Measurements from ENCODE around the gene PELI2. TPM values are rescaled to one million over a fixed set of nuclear protein-coding genes. Genes with fewer than 3 reads are reported as not detected.
"Not testable (repeated sequence)": the region's sequence is repeated elsewhere in the genome, so short reads cannot be mapped to it uniquely, and the experiment has no call there.

Gene PELI2
- total and polyA plus RNA-seq, 5 donors, result 1.4 to 6.8 (median 4.6) TPM

GRCh38 chr14:56159066-56159465 is 40.9 kb downstream of the PELI2 start:
- intact Hi-C loops (cut with DNase I), result no loop called here
- ATAC-seq (no peak), DNase-seq (no peak)
- no peaks in the 10 kb centered on the region for H3K9me3 ChIP-seq (ENCODE audit: control insufficient read depth, low read length)
- H3K4me3 ChIP-seq (ENCODE audit: low read length), result no peak overlapping the region
- WGBS, result 97% methylated on average over 4 of the region's 4 CpGs
- no peaks in the 10 kb centered on the region for H3K27me3 ChIP-seq (ENCODE audit: control insufficient read depth, insufficient read depth)
- H3K27ac ChIP-seq (ENCODE audit: low read length), result no peak overlapping the region
- peaks cover 2% of the 10 kb centered on the region for H3K4me1 ChIP-seq (ENCODE audit: control insufficient read depth, insufficient read depth, low read length)

GRCh38 chr14:56160088-56160487 is 41.9 kb downstream of the PELI2 start:
- no peak for ATAC-seq
- no peak for DNase-seq
- Histone ChIP-seq H3K9me3 (ENCODE audit: control insufficient read depth, low read length) (no peaks in the 10 kb centered on the region), H3K4me1 (ENCODE audit: control insufficient read depth, insufficient read depth, low read length) (peaks cover 2% of the 10 kb centered on the region), H3K27me3 (ENCODE audit: control insufficient read depth, insufficient read depth) (no peaks in the 10 kb centered on the region), H3K4me3 (ENCODE audit: low read length) (no peak overlapping the region), H3K27ac (ENCODE audit: low read length) (no peak overlapping the region)
- intact Hi-C loops (cut with DNase I), result no loop called here
- 22% methylated on average over 2 of the region's 2 CpGs for WGBS

GRCh38 chr14:56161658-56162057 is 43.4 kb downstream of the PELI2 start:
- ATAC-seq (no peak), DNase-seq (no peak)
- H3K9me3 ChIP-seq (ENCODE audit: control insufficient read depth, low read length), result no peaks in the 10 kb centered on the region
- H3K4me1 ChIP-seq (ENCODE audit: control insufficient read depth, insufficient read depth, low read length), result peaks cover 2% of the 10 kb centered on the region
- no peak overlapping the region for H3K27ac ChIP-seq (ENCODE audit: low read length)
- WGBS, result 93% methylated on average over 1 of the region's 1 CpG
- no peak overlapping the region for H3K4me3 ChIP-seq (ENCODE audit: low read length)
- H3K27me3 ChIP-seq (ENCODE audit: control insufficient read depth, insufficient read depth), result no peaks in the 10 kb centered on the region
- intact Hi-C loops (cut with DNase I), result no loop called here

GRCh38 chr14:56162476-56162875 is 44.3 kb downstream of the PELI2 start:
- DNase-seq, result no peak
- Histone ChIP-seq H3K4me3 (ENCODE audit: low read length) (no peak overlapping the region), H3K4me1 (ENCODE audit: control insufficient read depth, insufficient read depth, low read length) (peaks cover 2% of the 10 kb centered on the region), H3K27me3 (ENCODE audit: control insufficient read depth, insufficient read depth) (no peaks in the 10 kb centered on the region), H3K9me3 (ENCODE audit: control insufficient read depth, low read length) (no peaks in the 10 kb centered on the region), H3K27ac (ENCODE audit: low read length) (no peak overlapping the region)
- 92% methylated on average over 2 of the region's 2 CpGs for WGBS
- intact Hi-C loops (cut with DNase I), result no loop called here
- ATAC-seq, result no peak

- H3K27me3 ChIP-seq (ENCODE audit: control insufficient read depth, insufficient read depth); DNase-seq; intact Hi-C loops (cut with DNase I); H3K4me3 ChIP-seq (ENCODE audit: low read length); H3K27ac ChIP-seq (ENCODE audit: low read length); H3K4me1 ChIP-seq (ENCODE audit: control insufficient read depth, insufficient read depth, low read length); H3K9me3 ChIP-seq (ENCODE audit: control insufficient read depth, low read length); ATAC-seq: not testable (repeated sequence)
- 98% methylated on average over 7 of the region's 7 CpGs for WGBS
Measured at GRCh38 chr14:56166579-56166978, 48.4 kb downstream of the PELI2 start.

- Histone ChIP-seq H3K27ac (ENCODE audit: low read length) (no peak overlapping the region), H3K27me3 (ENCODE audit: control insufficient read depth, insufficient read depth) (no peaks in the 10 kb centered on the region), H3K4me3 (ENCODE audit: low read length) (no peak overlapping the region), H3K9me3 (ENCODE audit: control insufficient read depth, low read length) (no peaks in the 10 kb centered on the region), H3K4me1 (ENCODE audit: control insufficient read depth, insufficient read depth, low read length) (no peaks in the 10 kb centered on the region)
- 89% methylated on average over 3 of the region's 3 CpGs for WGBS
- intact Hi-C loops (cut with DNase I), result no loop called here
- ATAC-seq, result no peak
- DNase-seq, result no peak
Measured at GRCh38 chr14:56168007-56168616, 49.9 kb downstream of the PELI2 start.

GRCh38 chr14:56170028-56170427 is 51.8 kb downstream of the PELI2 start:
- intact Hi-C loops (cut with DNase I), result no loop called here
- no peaks in the 10 kb centered on the region for H3K9me3 ChIP-seq (ENCODE audit: control insufficient read depth, low read length)
- 84% methylated on average over 6 of the region's 6 CpGs for WGBS
- H3K27me3 ChIP-seq (ENCODE audit: control insufficient read depth, insufficient read depth), result no peaks in the 10 kb centered on the region
- ATAC-seq (no peak), DNase-seq (no peak)
- no peaks in the 10 kb centered on the region for H3K4me1 ChIP-seq (ENCODE audit: control insufficient read depth, insufficient read depth, low read length)
- no peak overlapping the region for H3K4me3 ChIP-seq (ENCODE audit: low read length)
- no peak overlapping the region for H3K27ac ChIP-seq (ENCODE audit: low read length)

GRCh38 chr14:56170877-56171422 is 52.7 kb downstream of the PELI2 start:
- H3K27ac ChIP-seq (ENCODE audit: low read length), result no peak overlapping the region
- H3K4me3 ChIP-seq (ENCODE audit: low read length), result no peak overlapping the region
- 84% methylated on average over 7 of the region's 7 CpGs for WGBS
- intact Hi-C loops (cut with DNase I), result no loop called here
- DNase-seq (no peak), ATAC-seq (no peak)
- no peaks in the 10 kb centered on the region for H3K4me1 ChIP-seq (ENCODE audit: control insufficient read depth, insufficient read depth, low read length)
- H3K27me3 ChIP-seq (ENCODE audit: control insufficient read depth, insufficient read depth), result no peaks in the 10 kb centered on the region
- no peaks in the 10 kb centered on the region for H3K9me3 ChIP-seq (ENCODE audit: control insufficient read depth, low read length)

- Histone ChIP-seq H3K27ac (ENCODE audit: low read length) (no peak overlapping the region), H3K4me1 (ENCODE audit: control insufficient read depth, insufficient read depth, low read length) (peaks cover under 1% of the 10 kb centered on the region), H3K4me3 (ENCODE audit: low read length) (no peak overlapping the region), H3K9me3 (ENCODE audit: control insufficient read depth, low read length) (no peaks in the 10 kb centered on the region), H3K27me3 (ENCODE audit: control insufficient read depth, insufficient read depth) (no peaks in the 10 kb centered on the region)
- 96% methylated on average over 3 of the region's 3 CpGs for WGBS
- ATAC-seq (peak in 1 of 2 donors; percentile 7), DNase-seq (no peak)
- intact Hi-C loops (cut with DNase I), result no loop called here
Measured at GRCh38 chr14:56172074-56172473, 53.9 kb downstream of the PELI2 start.

GRCh38 chr14:56172571-56172971 is 54.4 kb downstream of the PELI2 start:
- H3K4me1 ChIP-seq (ENCODE audit: control insufficient read depth, insufficient read depth, low read length), result peaks cover 2% of the 10 kb centered on the region
- no peaks in the 10 kb centered on the region for H3K27me3 ChIP-seq (ENCODE audit: control insufficient read depth, insufficient read depth)
- DNase-seq, result no peak
- intact Hi-C loops (cut with DNase I), result no loop called here
- 30% methylated on average over 3 of the region's 3 CpGs for WGBS
- no peak overlapping the region for H3K27ac ChIP-seq (ENCODE audit: low read length)
- H3K9me3 ChIP-seq (ENCODE audit: control insufficient read depth, low read length), result no peaks in the 10 kb centered on the region
- peak; percentile 43 to 90 for ATAC-seq
- no peak overlapping the region for H3K4me3 ChIP-seq (ENCODE audit: low read length)

- Histone ChIP-seq H3K27ac (ENCODE audit: low read length) (no peak overlapping the region), H3K4me1 (ENCODE audit: control insufficient read depth, insufficient read depth, low read length) (peaks cover 2% of the 10 kb centered on the region), H3K27me3 (ENCODE audit: control insufficient read depth, insufficient read depth) (no peaks in the 10 kb centered on the region), H3K4me3 (ENCODE audit: low read length) (no peak overlapping the region), H3K9me3 (ENCODE audit: control insufficient read depth, low read length) (no peaks in the 10 kb centered on the region)
- ATAC-seq (no peak), DNase-seq (no peak)
- 93% methylated on average over 6 of the region's 6 CpGs for WGBS
- intact Hi-C loops (cut with DNase I), result no loop called here
Measured at GRCh38 chr14:56173365-56173922, 55.2 kb downstream of the PELI2 start.

Data from right cardiac atrium (tissue), 5 donors.